ENCODE measurements around the gene HOXA9. TPM values are rescaled to one million over a fixed set of nuclear protein-coding genes. Genes with fewer than 3 reads are reported as not detected.

HOXA9 gene
- total RNA-seq, 2 donors from 2014 or later, result not detected

DNA sequence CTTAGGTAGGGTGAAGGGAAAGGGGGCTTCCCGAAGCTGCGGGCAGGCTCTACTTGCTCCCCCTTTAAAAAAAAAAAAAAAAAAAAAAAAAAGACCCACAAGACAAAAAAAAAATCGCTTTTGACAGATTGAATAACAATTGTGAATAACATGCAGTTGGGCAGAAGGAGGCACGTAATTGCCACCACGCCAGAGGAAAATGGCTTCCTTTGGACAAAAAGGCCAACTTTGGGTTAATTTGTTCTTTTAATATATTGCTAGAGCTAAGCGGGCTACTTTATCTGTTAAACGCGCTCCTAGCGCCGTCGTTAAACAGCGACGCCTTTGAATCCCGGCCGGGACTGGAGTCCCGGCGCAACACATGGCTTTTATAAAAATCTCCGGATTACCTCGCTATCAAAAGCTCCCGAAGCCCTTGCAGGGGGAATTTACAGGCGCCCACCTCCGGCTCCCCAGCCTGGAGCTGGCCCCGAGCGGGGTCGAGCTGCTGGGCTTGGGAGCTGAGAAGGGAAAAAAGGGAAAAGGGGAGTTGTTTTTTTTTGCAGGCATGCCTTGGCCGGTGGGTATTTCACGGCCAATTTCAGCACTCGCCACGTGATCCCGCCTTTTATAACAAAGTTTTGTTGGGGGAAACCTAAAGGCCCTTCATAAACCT, 18.5 kb upstream of the HOXA9 start:
- peak overlapping the region in 1 of 2 donors; percentile 29 for H3K27ac Mint-ChIP-seq
- no peaks in the 10 kb centered on the region for H3K9me3 Mint-ChIP-seq
- DNase-seq (ENCODE audit: low spot score in 2 of 2) (peak in 1 of 2 donors; percentile 23), ATAC-seq (no peak)
- H3K36me3 Mint-ChIP-seq, result peaks cover 0 to 18% of the 10 kb centered on the region in 2 donors

DNA sequence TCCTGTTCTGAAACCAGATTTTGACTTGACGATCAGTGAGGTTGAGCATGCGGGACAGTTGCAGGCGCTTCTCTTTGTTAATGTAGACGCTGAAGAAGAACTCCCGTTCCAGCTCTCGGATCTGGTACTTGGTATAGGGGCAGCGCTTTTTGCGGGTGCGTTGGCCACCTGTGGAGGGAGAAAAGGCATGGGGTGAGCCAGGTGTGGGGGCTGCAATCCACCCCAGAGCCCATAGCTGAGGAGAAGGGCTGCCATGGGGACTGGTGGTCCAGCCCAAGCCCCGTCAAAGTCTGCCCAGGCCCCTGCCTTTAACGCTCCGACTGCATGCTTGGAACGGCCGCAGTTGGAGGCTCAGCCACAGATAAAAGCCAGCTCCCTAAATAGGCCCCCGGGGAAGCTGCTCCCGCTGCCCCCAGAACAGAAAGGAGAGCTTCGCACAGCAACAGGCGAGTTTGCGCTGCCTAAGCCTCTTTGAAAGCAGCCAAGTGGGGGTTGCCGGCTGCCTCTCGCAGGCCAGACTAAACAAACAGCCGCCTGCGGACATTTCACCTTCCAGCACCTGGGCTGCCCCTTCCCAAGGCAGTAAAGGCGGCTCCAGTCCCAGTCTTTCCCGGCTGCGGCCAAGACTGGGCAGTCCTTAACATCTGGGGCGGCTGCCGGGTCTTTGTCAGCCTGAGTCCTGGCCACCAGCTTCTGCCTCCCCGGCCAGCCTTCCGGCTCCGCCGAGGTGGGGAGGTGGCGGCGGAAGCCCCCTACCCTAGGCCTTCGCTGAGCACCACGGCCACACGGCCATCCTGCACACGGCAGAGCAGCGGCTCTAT, 17.7 kb upstream of the HOXA9 start:
- DNase-seq (ENCODE audit: low spot score in 2 of 2), result peak in 1 of 2 donors; percentile 44
- H3K36me3 Mint-ChIP-seq, result peaks cover 0 to 13% of the 10 kb centered on the region in 2 donors
- no peaks in the 10 kb centered on the region for H3K9me3 Mint-ChIP-seq
- H3K27ac Mint-ChIP-seq, result peak overlapping the region in 1 of 2 donors; percentile 29
- ATAC-seq, result no peak

DNA sequence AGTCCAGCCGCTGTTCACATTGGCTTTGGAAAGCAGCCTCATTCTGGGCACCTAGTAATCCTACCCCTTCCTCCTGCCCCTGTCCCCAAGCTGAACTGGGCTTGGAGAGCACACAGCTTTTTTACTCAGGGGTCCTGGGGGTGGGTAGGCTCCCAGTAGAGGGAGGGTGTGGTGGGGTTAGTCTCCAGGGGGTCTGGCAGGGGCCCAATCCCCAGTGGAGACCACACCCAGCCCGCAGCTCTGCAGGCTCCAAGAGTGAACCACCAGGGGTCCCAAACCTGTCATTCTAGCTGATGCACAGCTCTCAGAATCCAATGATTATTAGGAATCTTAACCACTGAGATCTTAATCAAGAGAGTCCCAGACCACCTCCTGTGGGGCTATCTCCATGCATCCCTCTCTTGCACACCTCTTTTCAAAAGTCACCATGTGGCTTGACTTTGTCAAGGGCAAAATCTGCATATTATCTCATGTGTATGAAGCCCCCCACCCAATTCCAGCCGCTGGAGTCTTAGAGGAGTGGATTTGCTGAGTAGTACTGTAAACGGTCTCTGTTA, 17.0 kb upstream of the HOXA9 start:
- Mint-ChIP-seq H3K9me3 (no peaks in the 10 kb centered on the region), H3K27ac (no peak overlapping the region), H3K36me3 (peaks cover 0 to 13% of the 10 kb centered on the region in 2 donors)
- DNase-seq (ENCODE audit: low spot score in 2 of 2) (no peak), ATAC-seq (no peak)

DNA sequence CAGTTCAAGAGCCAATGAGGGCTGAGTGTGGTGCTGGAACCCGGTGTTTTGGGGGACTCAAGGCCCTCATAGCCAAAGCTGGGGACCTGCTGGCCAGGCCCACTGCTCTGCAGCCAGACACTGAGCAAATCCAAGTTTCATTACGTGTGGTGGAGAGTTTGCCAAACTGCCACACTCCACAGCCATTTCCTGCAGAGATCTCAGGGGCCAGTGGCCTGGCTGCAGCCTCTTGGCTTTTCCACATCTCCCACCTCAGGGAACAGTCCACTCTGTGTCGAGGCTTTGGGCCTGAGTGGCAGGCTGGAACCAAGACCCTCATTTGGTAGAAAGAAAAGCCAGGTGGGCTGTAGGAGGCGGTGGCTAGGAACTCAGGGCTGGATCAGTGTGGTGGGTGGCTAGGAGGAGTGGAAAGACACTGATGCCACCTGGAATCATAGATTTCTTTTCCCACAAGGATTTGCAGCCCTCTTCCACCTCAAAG, 16.5 kb upstream of the HOXA9 start:
- H3K9me3 Mint-ChIP-seq, result no peaks in the 10 kb centered on the region
- H3K36me3 Mint-ChIP-seq, result peaks cover 0 to 13% of the 10 kb centered on the region in 2 donors
- no peak for ATAC-seq
- DNase-seq (ENCODE audit: low spot score in 2 of 2), result peak in 1 of 2 donors; percentile 33
- no peak overlapping the region for H3K27ac Mint-ChIP-seq

- Mint-ChIP-seq H3K36me3 (peaks cover 0 to 5% of the 10 kb centered on the region in 2 donors), H3K27ac (no peak overlapping the region), H3K9me3 (no peaks in the 10 kb centered on the region)
- DNase-seq (ENCODE audit: low spot score in 2 of 2) (no peak), ATAC-seq (no peak)
Observed at GRCh38 chr7:27180431-27181420, 15.4 kb upstream of the HOXA9 start.

- peaks cover 0 to 4% of the 10 kb centered on the region in 2 donors for H3K36me3 Mint-ChIP-seq
- DNase-seq (ENCODE audit: low spot score in 2 of 2) (peak; percentile 23 to 78), ATAC-seq (peak; percentile 64 to 78)
- no peaks in the 10 kb centered on the region for H3K9me3 Mint-ChIP-seq
- H3K27ac Mint-ChIP-seq, result no peak overlapping the region
Observed at GRCh38 chr7:27179503-27180430, 14.4 kb upstream of the HOXA9 start.

DNA sequence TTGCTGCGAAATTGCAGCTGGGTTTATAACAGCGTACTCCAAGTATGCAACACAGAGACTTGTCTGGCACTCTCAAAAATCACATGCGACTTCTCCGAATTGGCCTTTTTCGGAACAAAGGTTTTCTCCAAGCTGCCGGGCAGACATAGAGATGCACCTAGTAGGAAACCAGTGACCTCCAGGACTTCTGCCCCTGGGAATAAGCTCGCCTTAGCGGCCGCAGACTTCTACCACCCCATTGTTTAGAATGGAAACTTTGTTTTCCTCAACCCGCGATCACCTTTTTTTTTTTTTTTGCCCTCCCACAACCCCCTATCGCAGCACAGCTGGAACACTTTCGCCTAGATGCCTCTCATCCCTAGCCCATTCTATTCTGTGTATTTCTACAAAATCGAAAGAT, 13.7 kb upstream of the HOXA9 start:
- H3K27ac Mint-ChIP-seq, result no peak overlapping the region
- peaks cover 0 to 4% of the 10 kb centered on the region in 2 donors for H3K36me3 Mint-ChIP-seq
- no peaks in the 10 kb centered on the region for H3K9me3 Mint-ChIP-seq
- DNase-seq (ENCODE audit: low spot score in 2 of 2) (no peak), ATAC-seq (no peak)

- H3K9me3 Mint-ChIP-seq, result no peaks in the 10 kb centered on the region
- DNase-seq (ENCODE audit: low spot score in 2 of 2) (no peak), ATAC-seq (no peak)
- peaks cover 0 to 4% of the 10 kb centered on the region in 2 donors for H3K36me3 Mint-ChIP-seq
- no peak overlapping the region for H3K27ac Mint-ChIP-seq
Observed at GRCh38 chr7:27178366-27178765, 13.0 kb upstream of the HOXA9 start.

- H3K9me3 Mint-ChIP-seq, result no peaks in the 10 kb centered on the region
- peaks cover 0 to 4% of the 10 kb centered on the region in 2 donors for H3K36me3 Mint-ChIP-seq
- ATAC-seq, result no peak
- DNase-seq (ENCODE audit: low spot score in 2 of 2), result no peak
- H3K27ac Mint-ChIP-seq, result no peak overlapping the region
Observed at GRCh38 chr7:27177795-27178320, 12.5 kb upstream of the HOXA9 start.

DNA sequence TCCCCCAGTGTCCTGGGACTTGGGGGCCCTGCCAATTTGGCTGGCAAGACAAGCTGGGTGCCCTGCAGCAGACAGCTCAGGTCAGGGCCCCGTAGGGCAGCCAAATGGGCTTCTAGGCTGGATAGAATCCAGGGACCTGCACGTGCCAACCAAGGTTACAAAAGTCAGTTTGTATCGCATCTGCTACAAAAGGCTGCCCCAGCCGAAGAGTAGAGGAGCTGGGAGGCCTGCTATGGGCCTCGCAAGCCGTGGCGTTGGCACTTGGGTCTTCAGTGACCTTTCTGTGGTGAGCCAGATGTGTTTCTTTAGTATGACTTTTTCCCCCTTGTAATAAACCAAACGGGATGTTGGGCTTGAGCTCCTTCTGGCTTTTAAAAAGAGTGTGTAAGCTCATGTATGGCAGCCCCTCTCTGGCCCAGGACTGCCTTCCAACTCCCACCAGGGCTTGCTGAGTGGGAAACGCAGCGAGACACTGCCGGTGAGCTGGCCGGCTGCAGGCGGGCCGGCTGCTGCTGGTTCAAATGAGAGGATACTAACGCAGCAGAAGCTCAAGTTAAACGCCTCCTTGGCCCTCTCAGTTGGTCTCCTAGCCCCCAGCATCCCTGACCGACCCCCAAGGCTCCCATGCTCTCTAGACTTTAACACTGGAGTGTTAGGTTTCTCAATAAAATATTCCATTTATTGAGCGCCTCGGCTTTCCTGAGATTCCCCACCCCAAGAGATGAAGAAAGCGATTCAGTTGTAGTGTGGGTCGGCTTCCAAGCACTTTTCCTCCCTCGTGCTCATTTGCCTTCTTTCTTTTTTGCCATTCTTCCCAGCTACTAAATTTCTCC, 11.8 kb upstream of the HOXA9 start:
- ATAC-seq (no peak), DNase-seq (ENCODE audit: low spot score in 2 of 2) (peak in 1 of 2 donors; percentile 21)
- Mint-ChIP-seq H3K9me3 (no peaks in the 10 kb centered on the region), H3K36me3 (peaks cover 0 to 7% of the 10 kb centered on the region in 2 donors), H3K27ac (no peak overlapping the region)

DNA sequence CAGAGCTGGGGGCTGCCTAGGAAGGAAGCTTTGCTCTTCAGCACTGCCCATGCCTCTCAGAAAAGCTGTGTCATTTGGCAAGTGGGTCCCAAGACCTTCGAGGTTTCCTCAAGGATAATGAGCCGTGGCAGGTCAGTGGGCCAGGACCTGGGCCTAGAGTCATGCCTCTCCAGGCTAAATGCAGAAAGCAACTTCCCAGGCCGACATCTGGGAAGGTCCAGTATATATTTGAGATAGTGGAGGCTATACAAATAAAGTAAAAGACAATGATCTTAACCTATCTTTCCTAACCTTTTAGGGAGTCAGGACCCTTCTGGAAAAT, 11.1 kb upstream of the HOXA9 start:
- DNase-seq (ENCODE audit: low spot score in 2 of 2) (peak in 1 of 2 donors; percentile 21), ATAC-seq (no peak)
- no peak overlapping the region for H3K27ac Mint-ChIP-seq
- H3K9me3 Mint-ChIP-seq, result no peaks in the 10 kb centered on the region
- peaks cover 0 to 14% of the 10 kb centered on the region in 2 donors for H3K36me3 Mint-ChIP-seq

DNA sequence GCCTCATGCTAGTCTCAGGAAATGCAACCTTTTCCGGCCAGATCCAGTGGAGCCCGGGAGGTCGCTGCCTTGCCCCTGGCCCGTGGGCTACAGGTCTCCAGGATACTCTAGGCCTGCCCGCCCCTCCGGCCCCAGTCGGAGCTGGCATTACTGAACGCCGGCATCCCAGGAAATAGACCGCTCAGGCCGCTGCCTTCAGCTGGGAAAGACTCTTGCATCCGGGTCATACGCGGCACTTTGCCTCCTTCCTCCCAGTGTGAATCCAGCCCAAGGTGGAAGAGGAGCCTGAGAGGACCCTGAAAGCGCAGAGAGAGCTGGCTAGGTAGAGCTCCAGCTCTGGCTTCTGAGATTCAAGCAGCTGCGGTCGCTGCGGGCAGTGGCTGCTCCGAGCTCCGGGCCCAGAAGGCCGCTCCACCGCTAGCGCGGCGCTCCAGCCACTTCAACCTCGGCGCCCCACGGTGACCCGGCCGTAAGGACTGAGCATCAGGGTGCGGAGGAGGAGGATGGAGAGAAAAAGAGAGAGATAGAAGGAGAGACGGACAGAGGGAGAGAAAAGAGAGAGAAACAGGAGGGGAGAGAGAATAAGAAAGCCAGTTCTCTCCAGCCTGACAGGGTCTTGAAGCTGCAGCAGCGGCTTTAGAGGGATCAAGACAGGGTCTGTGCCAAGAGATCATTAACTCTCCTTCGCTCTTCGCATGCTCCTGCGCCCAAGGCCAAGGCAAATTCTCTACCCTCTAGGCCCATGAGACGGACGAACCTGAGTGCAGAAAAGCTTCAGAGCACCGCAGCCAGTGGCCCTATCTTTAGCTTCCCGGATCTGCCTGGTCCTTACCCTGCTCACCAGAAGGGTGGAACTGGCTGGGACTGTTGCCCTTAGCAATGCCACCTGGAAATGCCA, 10.5 kb upstream of the HOXA9 start:
- Mint-ChIP-seq H3K27ac (no peak overlapping the region), H3K9me3 (no peaks in the 10 kb centered on the region), H3K36me3 (peaks cover 0 to 16% of the 10 kb centered on the region in 2 donors)
- ATAC-seq, result no peak
- DNase-seq (ENCODE audit: low spot score in 2 of 2), result peak in 1 of 2 donors; percentile 41

DNA sequence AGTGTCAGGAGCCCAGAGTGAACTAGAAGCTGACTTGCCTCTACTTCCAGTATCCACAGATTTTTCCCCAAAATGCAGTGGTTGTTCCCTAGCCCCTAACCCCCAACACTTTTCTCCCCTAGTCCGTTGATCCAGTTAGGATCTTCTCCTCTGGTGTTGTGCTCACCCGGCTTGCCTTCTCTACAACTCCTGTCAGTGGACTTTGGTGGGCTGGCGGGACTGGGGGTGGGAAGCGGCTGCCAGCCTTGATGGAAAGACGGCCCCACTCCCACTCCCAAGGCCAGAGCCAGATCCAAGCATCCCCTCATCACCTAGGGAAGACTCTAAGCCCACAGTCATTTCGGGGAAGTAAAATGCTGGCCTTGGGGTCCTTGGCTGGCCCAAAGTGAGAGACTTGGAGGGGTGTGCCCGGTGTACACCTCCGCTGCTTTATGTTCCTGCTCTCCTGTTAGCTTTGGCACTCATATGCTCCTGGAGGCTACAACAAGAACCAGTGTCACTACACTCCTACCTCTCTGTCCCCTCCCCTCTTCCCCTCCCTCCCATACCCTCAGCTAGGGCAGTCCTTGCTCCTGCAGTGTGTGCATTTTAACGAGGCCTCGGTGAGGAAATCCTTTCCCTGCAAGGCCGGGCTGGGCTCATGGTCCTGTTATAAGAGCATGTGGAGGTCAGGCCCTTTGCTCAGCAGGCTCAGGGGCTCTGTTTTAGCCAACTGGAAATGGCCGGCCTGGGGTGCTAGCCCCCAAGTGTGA, 9.7 kb upstream of the HOXA9 start:
- H3K36me3 Mint-ChIP-seq, result peaks cover 0 to 16% of the 10 kb centered on the region in 2 donors
- no peaks in the 10 kb centered on the region for H3K9me3 Mint-ChIP-seq
- no peak overlapping the region for H3K27ac Mint-ChIP-seq
- no peak for ATAC-seq
- DNase-seq (ENCODE audit: low spot score in 2 of 2), result peak in 1 of 2 donors; percentile 25
